ENCODE measurements around the gene SPAM1. TPM values are rescaled to one million over a fixed set of nuclear protein-coding genes. Genes with fewer than 3 reads are reported as not detected.

Gene SPAM1
- total and polyA plus RNA-seq, 2 experiments from 2014 or later: not detected

DNA sequence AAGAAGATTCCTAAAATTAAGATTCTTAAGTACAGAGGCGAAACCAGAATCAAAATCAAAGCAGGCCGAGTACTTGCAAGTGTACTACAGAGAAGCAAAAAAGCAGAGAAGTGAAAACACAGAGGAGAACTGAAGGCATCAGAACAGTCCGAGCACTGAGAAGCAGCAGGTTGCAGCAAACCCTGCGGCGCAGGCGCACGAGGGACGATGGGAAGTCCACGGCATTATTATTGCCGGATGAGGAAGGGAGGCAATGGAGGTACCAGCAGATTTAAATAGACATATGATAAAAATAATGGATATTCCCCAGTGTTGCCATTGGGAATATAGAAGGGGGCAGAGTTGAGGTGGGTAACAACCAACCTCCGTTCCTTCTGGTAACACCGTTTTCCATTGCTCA, 7.2 kb upstream of the SPAM1 start:
- Histone ChIP-seq H3K9me2 (ENCODE audit: insufficient read depth) (no peaks in the 10 kb centered on the region), H3K79me2 (replicated peaks; ENCODE audit: insufficient read depth) (no peaks in the 10 kb centered on the region), H3K4me3 (no peak overlapping the region), H3K36me3 (ENCODE audit: insufficient read depth) (no peaks in the 10 kb centered on the region), H4K20me1 (replicated peaks; ENCODE audit: insufficient read depth) (no peaks in the 10 kb centered on the region), H3K27ac (ENCODE audit: low read depth) (no peak overlapping the region), H3F3A (replicated peaks; ENCODE audit: low read depth) (no peaks in the 10 kb centered on the region), H3K4me2 (no peak overlapping the region), H3K27me3 (ENCODE audit: insufficient read depth) (no peaks in the 10 kb centered on the region), H3K4me1 (ENCODE audit: insufficient read depth) (peaks cover 7% of the 10 kb centered on the region), H2AFZ (no peak overlapping the region)
- Mint-ChIP-seq H3K9me3 (peaks cover 3% of the 10 kb centered on the region; the same call in 2 of the 3 replicates), H3K27me3 (ENCODE audit: insufficient read depth, low read depth, poor library complexity) (no peaks in the 10 kb centered on the region), H3K36me3 (ENCODE audit: low read depth) (no peaks in the 10 kb centered on the region; the same call in 2 of the 3 replicates), H3K4me1 (peaks cover 7% of the 10 kb centered on the region; the same call in 2 of the 3 replicates), H3K27ac (no peak overlapping the region), H3K4me3 (no peak overlapping the region)
- ATAC-seq (no peak), DNase-seq (ENCODE audit: low spot score) (no peak)
- no peak for TF ChIP-seq CREB1 (CRISPR knock-in tag; IDR thresholded peaks at IDR 0.05; ENCODE audit: low read depth)
- TF ChIP-seq, protein P1, sequence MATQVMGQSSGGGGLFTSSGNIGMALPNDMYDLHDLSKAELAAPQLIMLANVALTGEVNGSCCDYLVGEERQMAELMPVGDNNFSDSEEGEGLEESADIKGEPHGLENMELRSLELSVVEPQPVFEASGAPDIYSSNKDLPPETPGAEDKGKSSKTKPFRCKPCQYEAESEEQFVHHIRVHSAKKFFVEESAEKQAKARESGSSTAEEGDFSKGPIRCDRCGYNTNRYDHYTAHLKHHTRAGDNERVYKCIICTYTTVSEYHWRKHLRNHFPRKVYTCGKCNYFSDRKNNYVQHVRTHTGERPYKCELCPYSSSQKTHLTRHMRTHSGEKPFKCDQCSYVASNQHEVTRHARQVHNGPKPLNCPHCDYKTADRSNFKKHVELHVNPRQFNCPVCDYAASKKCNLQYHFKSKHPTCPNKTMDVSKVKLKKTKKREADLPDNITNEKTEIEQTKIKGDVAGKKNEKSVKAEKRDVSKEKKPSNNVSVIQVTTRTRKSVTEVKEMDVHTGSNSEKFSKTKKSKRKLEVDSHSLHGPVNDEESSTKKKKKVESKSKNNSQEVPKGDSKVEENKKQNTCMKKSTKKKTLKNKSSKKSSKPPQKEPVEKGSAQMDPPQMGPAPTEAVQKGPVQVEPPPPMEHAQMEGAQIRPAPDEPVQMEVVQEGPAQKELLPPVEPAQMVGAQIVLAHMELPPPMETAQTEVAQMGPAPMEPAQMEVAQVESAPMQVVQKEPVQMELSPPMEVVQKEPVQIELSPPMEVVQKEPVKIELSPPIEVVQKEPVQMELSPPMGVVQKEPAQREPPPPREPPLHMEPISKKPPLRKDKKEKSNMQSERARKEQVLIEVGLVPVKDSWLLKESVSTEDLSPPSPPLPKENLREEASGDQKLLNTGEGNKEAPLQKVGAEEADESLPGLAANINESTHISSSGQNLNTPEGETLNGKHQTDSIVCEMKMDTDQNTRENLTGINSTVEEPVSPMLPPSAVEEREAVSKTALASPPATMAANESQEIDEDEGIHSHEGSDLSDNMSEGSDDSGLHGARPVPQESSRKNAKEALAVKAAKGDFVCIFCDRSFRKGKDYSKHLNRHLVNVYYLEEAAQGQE (IDR thresholded peaks at IDR 0.05; ENCODE audit: unreplicated experiment): no peak
- TF ChIP-seq, protein P2, sequence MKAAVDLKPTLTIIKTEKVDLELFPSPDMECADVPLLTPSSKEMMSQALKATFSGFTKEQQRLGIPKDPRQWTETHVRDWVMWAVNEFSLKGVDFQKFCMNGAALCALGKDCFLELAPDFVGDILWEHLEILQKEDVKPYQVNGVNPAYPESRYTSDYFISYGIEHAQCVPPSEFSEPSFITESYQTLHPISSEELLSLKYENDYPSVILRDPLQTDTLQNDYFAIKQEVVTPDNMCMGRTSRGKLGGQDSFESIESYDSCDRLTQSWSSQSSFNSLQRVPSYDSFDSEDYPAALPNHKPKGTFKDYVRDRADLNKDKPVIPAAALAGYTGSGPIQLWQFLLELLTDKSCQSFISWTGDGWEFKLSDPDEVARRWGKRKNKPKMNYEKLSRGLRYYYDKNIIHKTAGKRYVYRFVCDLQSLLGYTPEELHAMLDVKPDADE (IDR thresholded peaks at IDR 0.05): no peak
- no peak for TF ChIP-seq EZH2phosphoT487 (IDR thresholded peaks at IDR 0.05; ENCODE audit: unreplicated experiment)

- no peaks in the 10 kb centered on the region for H4K20me1 ChIP-seq (replicated peaks; ENCODE audit: insufficient read depth)
- Mint-ChIP-seq H3K27me3 (ENCODE audit: insufficient read depth, low read depth, poor library complexity) (no peaks in the 10 kb centered on the region), H3K36me3 (ENCODE audit: low read depth) (no peaks in the 10 kb centered on the region; the same call in 2 of the 3 replicates), H3K27ac (no peak overlapping the region), H3K9me3 (peaks cover 3% of the 10 kb centered on the region; the same call in 2 of the 3 replicates), H3K4me1 (peaks cover 7% of the 10 kb centered on the region; the same call in 2 of the 3 replicates), H3K4me3 (no peak overlapping the region)
- no peak for ATAC-seq
- no peak overlapping the region for H3K4me3 ChIP-seq
- no peak overlapping the region for H3K4me2 ChIP-seq
- H3K4me1 ChIP-seq (ENCODE audit: insufficient read depth): peaks cover 7% of the 10 kb centered on the region
- no peaks in the 10 kb centered on the region for H3K36me3 ChIP-seq (ENCODE audit: insufficient read depth)
- no peak for DNase-seq (ENCODE audit: low spot score)
- H3K9me2 ChIP-seq (ENCODE audit: insufficient read depth): 0 out of 2 replicates have a peak, but pooled peaks cover under 1% of the 10 kb centered on the region
- 0 out of 2 replicates have a peak overlapping the region, but pooled peaks have one; percentile 40 for H2AFZ ChIP-seq
- no peaks in the 10 kb centered on the region for H3K27me3 ChIP-seq (ENCODE audit: insufficient read depth)
- TF ChIP-seq, protein P3, sequence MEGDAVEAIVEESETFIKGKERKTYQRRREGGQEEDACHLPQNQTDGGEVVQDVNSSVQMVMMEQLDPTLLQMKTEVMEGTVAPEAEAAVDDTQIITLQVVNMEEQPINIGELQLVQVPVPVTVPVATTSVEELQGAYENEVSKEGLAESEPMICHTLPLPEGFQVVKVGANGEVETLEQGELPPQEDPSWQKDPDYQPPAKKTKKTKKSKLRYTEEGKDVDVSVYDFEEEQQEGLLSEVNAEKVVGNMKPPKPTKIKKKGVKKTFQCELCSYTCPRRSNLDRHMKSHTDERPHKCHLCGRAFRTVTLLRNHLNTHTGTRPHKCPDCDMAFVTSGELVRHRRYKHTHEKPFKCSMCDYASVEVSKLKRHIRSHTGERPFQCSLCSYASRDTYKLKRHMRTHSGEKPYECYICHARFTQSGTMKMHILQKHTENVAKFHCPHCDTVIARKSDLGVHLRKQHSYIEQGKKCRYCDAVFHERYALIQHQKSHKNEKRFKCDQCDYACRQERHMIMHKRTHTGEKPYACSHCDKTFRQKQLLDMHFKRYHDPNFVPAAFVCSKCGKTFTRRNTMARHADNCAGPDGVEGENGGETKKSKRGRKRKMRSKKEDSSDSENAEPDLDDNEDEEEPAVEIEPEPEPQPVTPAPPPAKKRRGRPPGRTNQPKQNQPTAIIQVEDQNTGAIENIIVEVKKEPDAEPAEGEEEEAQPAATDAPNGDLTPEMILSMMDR (conservative IDR thresholded peaks at IDR 0.05; ENCODE audit: low read depth in 2 of 2): peak; percentile 13 to 44; a peak in 2 of 4 replicates
- TF ChIP-seq, protein P2 (IDR thresholded peaks at IDR 0.05): no peak
- TF ChIP-seq CREB1 (CRISPR knock-in tag; IDR thresholded peaks at IDR 0.05; ENCODE audit: low read depth): no peak
- H3F3A ChIP-seq (replicated peaks; ENCODE audit: low read depth): no peaks in the 10 kb centered on the region
- H3K27ac ChIP-seq (ENCODE audit: low read depth): no peak overlapping the region
- no peaks in the 10 kb centered on the region for H3K79me2 ChIP-seq (replicated peaks; ENCODE audit: insufficient read depth)
Measured at GRCh38 chr7:123918309-123918708, 6.7 kb upstream of the SPAM1 start.
